HG02623 (cell line): Measurements from ENCODE around the gene SPON1.

Source experiments
- ATAC-seq: cut with Tn5 transposase; IDR thresholded peaks from one replicate; pipeline ENCODE4 v1.9.1; 2021; ENCODE audit warnings: moderate library complexity; ENCODE audit not compliant: unreplicated experiment

The SPON1 gene

GRCh38 chr11:13942971-13943381 is 19.5 kb upstream of the SPON1 start:
- no peak for ATAC-seq

DNA sequence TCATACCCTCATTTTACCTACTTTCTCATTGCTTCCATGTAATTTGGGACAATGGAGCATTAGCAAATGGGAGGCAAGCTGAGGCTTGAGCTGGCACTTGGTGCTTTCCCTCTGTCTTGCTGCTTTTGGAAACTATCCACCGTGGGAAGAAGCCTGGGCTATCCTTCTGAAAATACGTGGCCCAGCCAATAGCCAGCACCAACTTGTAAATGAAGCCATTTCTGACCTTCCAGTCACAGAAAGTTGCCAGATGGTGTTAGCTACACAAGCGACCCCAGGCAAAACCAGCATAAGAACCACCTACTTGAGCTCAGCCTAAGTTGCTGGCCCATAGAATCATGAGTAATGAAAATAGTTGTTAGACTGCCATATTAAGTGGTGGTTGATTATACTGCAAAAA is 18.5 kb upstream of the SPON1 start:
- no peak for ATAC-seq

- no peak for ATAC-seq
These were observed 17.6 kb upstream of the SPON1 start for GRCh38 chr11:13944911-13945425.

DNA sequence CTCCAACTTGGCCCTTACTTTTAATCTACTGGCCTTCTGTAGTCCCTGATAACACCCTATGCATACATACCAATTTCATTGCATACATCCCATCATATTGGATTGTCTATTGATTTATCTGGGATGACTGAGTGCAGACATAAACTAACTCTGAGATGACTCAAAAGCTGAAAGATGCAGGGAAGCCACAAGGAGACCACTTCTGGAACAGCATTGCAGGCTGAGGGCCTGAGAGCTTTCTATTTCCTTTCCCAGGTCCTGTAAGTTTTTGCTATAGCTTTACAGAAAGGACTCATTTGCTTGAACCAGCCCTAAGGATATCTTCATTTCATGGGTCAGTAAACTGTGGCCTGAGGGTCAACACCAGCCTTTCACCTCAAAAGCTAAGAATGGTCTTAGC is 15.1 kb upstream of the SPON1 start:
- no peak for ATAC-seq

DNA sequence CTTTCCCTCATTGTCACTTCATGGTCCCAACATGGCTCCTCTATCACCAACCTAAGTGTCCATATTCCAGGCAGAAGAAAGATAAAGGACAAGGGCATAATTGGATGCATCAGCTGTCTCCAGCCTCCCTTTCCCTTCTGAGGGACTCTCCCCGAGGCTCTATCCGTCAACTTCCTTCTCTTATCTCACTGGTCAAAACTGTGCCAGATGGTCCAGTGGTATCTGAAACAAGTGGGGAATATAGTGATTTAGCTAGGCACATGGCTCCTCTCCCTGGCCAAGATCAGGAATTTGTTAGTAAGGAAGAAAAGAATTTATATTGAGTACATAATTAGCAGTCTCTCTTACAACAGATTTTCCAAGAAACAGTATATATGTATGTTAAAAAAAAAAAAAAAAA is 12.6 kb upstream of the SPON1 start:
- ATAC-seq: no peak

GRCh38 chr11:13952221-13952620 is 10.3 kb upstream of the SPON1 start:
- no peak for ATAC-seq

DNA sequence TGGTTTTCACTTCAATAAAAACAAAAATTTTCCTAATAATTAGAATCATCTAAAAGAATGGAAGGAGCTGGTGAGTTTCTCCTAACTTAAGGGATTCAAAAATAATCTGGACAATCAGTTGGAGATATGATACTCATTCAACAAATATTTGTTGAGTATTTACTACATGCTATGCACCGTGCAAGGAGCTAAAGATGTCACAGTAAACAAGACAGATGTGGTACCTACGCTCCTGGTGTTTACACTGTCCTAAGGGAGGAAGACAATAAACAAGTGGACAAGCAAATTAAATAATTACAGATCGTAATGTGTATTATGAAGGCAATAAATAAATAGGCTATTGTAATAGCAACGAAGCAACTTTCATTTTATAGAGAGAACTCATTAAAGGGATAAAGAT is 9.9 kb upstream of the SPON1 start:
- no peak for ATAC-seq

DNA sequence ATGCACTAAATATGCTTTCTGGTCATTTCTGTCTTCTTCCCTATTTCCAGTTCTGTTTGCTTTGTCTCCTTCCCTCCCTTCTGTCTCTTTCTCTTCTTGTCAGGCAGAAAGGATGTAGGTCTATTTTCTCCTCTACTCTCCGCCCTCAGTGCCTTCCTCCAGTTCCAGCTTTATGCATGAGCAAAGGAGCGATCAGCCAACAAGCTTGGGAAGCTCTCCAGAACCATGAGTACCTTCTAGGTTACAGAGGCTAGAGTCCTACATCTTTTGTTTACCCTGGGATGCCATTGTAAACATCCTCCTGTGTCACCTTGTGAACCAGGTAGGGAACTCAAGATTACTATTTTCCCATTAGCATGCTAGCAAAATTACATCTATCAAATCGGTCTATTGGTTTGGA is 7.9 kb upstream of the SPON1 start:
- no peak for ATAC-seq

- ATAC-seq: no peak
These were observed 6.5 kb upstream of the SPON1 start for GRCh38 chr11:13955971-13956421.

DNA sequence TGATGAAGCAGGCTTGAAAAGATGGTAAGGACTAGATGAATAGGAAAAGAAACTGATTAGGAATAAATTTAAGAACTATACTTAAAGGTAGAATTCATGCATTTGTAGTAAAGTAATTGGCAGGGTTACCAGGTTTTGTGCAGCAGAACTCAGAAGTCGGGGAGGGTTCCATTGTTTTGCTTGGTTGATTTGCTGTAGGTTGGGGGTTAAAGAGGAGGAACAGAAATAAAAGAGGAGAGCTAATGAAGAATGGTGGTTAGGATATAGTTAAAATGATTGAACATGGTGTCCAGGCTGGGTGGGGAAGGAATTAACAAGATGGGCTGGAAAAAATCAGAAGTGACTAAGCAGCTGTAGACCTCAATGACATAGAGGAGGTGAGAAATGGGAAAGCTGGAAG is 5.5 kb upstream of the SPON1 start:
- ATAC-seq: no peak

GRCh38 chr11:13958641-13959400 is 3.7 kb upstream of the SPON1 start:
- no peak for ATAC-seq

GRCh38 chr11:13962198-13962561 is 343 bp upstream of the SPON1 start:
- no peak for ATAC-seq

- ATAC-seq: no peak
These were observed 836 bp downstream of the SPON1 start for GRCh38 chr11:13963169-13963948.

- no peak for ATAC-seq
These were observed 1.6 kb downstream of the SPON1 start for GRCh38 chr11:13963949-13964770.

- ATAC-seq: no peak
These were observed 2.2 kb downstream of the SPON1 start for GRCh38 chr11:13964771-13965074.

DNA sequence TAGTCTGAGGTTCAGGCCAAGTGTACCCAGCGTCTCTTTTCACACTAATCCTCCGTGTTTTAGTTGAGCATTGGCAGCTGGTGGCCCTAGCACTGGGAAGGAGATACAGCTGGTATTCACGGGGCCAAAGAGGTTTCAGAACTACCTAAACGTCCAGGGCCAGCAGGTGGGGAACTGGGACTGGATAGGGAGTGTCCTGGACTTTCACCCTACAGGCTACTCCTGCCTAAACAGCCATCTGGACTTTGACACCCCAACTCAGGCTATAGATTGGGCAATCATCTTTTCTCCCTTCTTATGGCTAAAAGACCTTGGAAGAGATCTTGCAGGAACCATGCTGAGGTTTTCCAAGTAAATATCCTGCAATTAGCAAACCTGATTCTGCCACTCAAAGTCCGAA is 2.8 kb downstream of the SPON1 start:
- ATAC-seq: no peak

GRCh38 chr11:13966013-13966412 is 3.5 kb downstream of the SPON1 start:
- no peak for ATAC-seq

DNA sequence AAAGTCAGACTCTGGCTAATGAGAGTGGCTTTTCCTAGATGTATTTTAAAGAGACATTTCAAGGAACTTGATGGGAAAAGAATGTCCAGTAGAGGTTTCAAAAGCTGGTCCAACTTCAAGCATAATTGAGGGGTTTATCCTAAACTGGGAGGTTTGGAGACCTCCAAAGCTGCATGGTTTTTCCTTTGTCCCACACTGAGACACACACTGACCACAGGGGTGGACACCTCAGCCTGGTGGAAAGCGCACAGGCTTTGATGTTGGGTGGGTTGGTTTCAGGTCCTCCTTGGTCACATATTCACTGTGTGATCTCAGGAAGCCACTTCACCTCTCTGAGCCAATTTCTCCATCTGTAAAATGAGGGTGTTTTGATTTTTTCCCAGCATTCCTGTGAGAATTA is 4.0 kb downstream of the SPON1 start:
- ATAC-seq: no peak

DNA sequence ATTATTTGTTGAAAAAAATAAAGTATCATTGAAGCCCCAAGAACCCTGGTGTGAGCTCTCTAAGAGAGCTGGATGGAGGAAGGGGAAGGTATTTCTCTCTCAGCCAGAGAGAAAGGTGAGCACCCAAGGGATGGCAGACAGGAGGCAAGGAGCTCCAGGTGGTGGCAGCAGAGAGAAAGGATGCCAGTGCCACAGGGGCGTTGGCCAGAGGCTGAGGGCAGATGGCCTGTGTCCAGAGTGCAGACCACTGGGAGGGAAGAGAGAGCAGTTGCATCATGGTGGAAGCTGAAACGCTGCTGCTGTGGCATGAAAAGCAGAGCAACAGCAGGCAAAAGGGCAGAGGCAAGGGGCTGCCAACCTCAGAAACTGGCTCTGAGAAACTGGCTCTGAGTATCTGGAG is 8.5 kb downstream of the SPON1 start:
- ATAC-seq: no peak

- no peak for ATAC-seq
These were observed 9.8 kb downstream of the SPON1 start for GRCh38 chr11:13972043-13972910.

DNA sequence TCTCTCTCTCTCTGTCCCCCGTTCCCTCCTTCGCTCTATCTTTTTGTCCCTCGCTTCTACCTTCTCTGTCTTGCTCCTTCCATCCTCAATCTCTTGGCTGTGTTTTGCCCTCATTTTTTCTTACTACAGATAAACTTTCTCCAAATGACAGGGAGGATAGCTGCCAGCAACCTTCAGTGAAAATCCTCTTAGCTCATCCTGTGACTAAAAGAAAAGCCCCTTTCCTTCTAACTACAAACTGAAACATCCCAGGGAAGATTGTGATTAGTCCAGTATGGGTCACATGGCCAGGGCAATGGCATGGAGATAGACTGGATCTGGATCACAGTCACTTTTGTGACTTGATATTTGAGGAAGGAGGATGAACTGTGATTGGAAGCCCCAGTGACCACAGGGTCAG is 10.4 kb downstream of the SPON1 start:
- ATAC-seq: no peak
